Measurements from ENCODE around the gene DLGAP1.

DLGAP1 gene

GRCh38 chr18:4285525-4285924, 169.6 kb downstream of the DLGAP1 start:
- DNase-seq, result no peak

GRCh38 chr18:4284528-4284927, 170.6 kb downstream of the DLGAP1 start:
- DNase-seq, result no peak

- DNase-seq, result no peak
These were observed 171.3 kb downstream of the DLGAP1 start for GRCh38 chr18:4283746-4284291.

GRCh38 chr18:4282954-4283353, 172.2 kb downstream of the DLGAP1 start:
- no peak for DNase-seq

GRCh38 chr18:4276953-4277585, 178.0 kb downstream of the DLGAP1 start:
- DNase-seq, result no peak

GRCh38 chr18:4271952-4272351, 183.2 kb downstream of the DLGAP1 start:
- DNase-seq, result no peak

- no peak for DNase-seq
These were observed 184.1 kb downstream of the DLGAP1 start for GRCh38 chr18:4270988-4271387.

- DNase-seq, result no peak
These were observed 185.1 kb downstream of the DLGAP1 start for GRCh38 chr18:4270016-4270415.

GRCh38 chr18:4267641-4268040, 187.5 kb downstream of the DLGAP1 start:
- no peak for DNase-seq

- no peak for DNase-seq
These were observed 190.7 kb downstream of the DLGAP1 start for GRCh38 chr18:4264347-4264791.

- DNase-seq, result no peak
These were observed 195.0 kb downstream of the DLGAP1 start for GRCh38 chr18:4260107-4260506.

- no peak for DNase-seq
These were observed 198.2 kb downstream of the DLGAP1 start for GRCh38 chr18:4256766-4257417.

- no peak for DNase-seq
These were observed 200.3 kb downstream of the DLGAP1 start for GRCh38 chr18:4254840-4255239.

- DNase-seq, result no peak
These were observed 202.3 kb downstream of the DLGAP1 start for GRCh38 chr18:4252829-4253228.

GRCh38 chr18:4251873-4252272, 203.2 kb downstream of the DLGAP1 start:
- DNase-seq, result no peak

GRCh38 chr18:4251206-4251605, 203.9 kb downstream of the DLGAP1 start:
- DNase-seq, result no peak

GRCh38 chr18:4250141-4250540, 205.0 kb downstream of the DLGAP1 start:
- DNase-seq, result no peak

GRCh38 chr18:4248686-4249085, 206.4 kb downstream of the DLGAP1 start:
- no peak for DNase-seq

GRCh38 chr18:4246374-4246773, 208.7 kb downstream of the DLGAP1 start:
- DNase-seq, result no peak

GRCh38 chr18:4245456-4245855, 209.7 kb downstream of the DLGAP1 start:
- no peak for DNase-seq

- no peak for DNase-seq
These were observed 212.5 kb downstream of the DLGAP1 start for GRCh38 chr18:4242431-4243161.

GRCh38 chr18:4241090-4241617, 214.0 kb downstream of the DLGAP1 start:
- no peak for DNase-seq

- DNase-seq, result no peak
These were observed 216.1 kb downstream of the DLGAP1 start for GRCh38 chr18:4238966-4239365.

GRCh38 chr18:4237664-4238041, 217.5 kb downstream of the DLGAP1 start:
- no peak for DNase-seq

All from activated effector memory CD4-positive, alpha-beta T cell treated with anti-CD3 and anti-CD28 coated beads, Interleukin-2, amount 50 U/mL, for 16 hours (primary cell).